ENCODE measurements around the gene IRF1.

The IRF1 gene

GRCh38 chr5:132436936-132437335 is 53.6 kb downstream of the IRF1 start:
- DNase-seq: no peak

DNA sequence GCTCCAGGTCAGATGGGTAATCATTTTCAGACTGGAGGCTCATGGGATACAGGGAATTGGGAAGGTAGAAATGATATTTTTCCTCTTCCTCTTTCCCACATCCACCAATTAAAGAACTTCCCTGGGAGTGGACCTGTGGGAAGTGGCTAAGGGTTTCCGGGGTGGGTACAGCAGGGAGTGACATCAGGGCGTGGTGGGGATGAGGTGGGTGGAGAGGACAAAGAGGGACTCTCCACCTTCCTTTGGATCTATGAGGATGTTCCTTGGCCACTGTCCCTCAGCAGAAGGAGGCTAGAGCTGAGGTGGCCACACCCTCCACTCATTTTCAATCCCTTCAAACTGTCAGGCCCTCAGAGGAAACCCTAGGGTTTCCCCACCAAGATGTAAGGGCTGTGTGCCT is 54.7 kb downstream of the IRF1 start:
- no peak for DNase-seq

DNA sequence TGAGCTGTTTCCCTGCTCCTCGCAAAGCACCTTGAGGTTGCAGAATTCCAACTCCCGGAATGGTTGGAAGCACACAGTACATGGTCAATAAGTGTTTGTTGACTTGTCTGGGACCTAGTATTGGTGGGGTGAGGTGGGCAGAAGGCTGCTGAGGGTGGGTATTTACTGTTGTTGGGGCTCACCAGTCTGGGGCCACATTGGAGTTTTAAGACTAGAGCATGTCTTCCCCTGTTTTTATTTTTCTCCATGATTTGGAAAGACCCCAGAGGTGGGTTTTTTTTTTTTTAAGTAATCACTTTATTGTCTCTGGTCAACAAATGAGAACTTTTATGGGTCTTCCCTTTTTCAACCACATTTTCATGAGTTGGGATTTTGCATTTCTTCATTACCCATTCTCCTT is 55.1 kb downstream of the IRF1 start:
- DNase-seq: no peak

DNA sequence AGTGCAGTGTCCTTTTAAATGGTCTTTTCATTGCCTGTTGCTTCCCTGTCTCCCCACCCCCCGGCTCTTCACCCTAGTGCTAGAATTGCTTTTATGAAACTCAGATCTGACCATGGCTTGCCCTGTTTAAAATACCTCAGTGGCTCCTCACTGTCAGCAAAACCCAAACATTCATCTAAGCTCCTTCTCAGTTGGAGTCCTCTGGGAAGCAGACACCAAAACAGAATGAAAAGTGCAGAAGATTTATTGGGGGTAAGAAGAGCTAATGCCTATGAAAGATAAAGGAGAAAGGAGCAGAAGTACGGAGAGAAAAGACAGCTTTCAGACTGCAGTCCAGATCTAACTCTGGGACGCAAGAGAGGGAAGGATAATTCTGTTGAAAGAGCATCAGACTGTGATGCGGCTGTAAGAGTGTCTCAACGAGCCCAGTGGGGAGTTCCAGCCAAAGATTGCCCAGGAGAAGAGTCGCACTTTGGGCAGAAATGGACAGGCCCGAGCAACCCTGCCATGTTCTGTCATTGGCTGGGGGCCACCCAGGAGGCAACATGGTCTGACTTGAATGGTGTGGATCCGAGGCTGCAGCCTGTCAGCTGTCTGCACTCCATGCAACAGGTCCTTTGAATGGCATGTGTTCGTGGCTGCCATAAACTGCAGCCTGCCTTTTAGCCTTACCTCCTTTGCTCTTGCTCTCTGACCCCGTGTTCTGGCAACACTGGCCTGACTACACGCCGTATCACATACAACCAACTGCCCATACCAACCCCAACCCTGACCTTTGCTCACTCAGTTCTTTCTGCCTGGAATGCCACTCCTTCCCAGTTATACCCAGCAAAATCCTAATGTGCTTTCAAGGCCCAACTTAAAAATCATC is 55.9 kb downstream of the IRF1 start:
- no peak for DNase-seq

DNA sequence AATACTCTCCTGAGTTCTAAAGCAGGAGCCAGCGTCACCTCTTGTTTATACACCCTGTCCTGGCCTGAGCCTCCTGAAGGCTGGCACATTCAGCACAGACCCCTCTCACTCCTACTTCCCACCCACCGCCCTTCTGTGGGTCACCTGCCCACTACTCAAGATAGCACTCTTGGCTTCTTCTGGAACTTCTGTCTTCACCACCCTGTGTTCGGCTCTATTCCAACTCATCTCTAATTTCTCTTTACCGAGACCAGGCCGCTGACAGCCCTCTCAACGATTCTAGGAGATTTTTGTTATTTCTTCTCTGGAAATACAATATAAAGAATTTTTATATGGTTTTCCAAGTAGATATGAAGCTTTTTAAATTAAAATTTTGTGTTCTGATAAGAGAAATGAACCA is 57.4 kb downstream of the IRF1 start:
- no peak for DNase-seq

- DNase-seq: no peak
Observed at GRCh38 chr5:132431632-132432031, 58.9 kb downstream of the IRF1 start.

All from activated CD4-positive, alpha-beta T cell treated with anti-CD3 and anti-CD28 coated beads, Interleukin-2, amount 50 U/mL, for 16 hours (primary cell).